ENCODE data around the gene STOX2. TPM values are rescaled to one million over a fixed set of nuclear protein-coding genes. Genes with fewer than 3 reads are reported as not detected.
"Not testable (repeated sequence)": the region's sequence is repeated elsewhere in the genome, so short reads cannot be mapped to it uniquely, and the experiment has no call there.

The STOX2 gene
- total RNA-seq, 2 donors from 2014 or later: 9.1 to 11.2 TPM

GRCh38 chr4:184032091-184032490 is 127.0 kb downstream of the STOX2 start:
- ATAC-seq: no peak
- DNase-seq: no peak
- intact Hi-C loops (cut with DNase I): no loop called here

- no peak for DNase-seq
- peak; percentile 44 to 86 for ATAC-seq
- intact Hi-C loops (cut with DNase I): no loop called here
Measured at GRCh38 chr4:184039963-184040383, 134.9 kb downstream of the STOX2 start.

- intact Hi-C loops (cut with DNase I): no loop called here
- DNase-seq (no peak), ATAC-seq (no peak)
Measured at GRCh38 chr4:184041156-184041555, 136.0 kb downstream of the STOX2 start.

- intact Hi-C loops (cut with DNase I): no loop called here
- DNase-seq (no peak), ATAC-seq (no peak)
Measured at GRCh38 chr4:184046148-184046547, 141.0 kb downstream of the STOX2 start.

- DNase-seq; intact Hi-C loops (cut with DNase I); ATAC-seq: not testable (repeated sequence)
Measured at GRCh38 chr4:184051262-184051661, 146.2 kb downstream of the STOX2 start.

GRCh38 chr4:184052616-184053015 is 147.5 kb downstream of the STOX2 start:
- ATAC-seq (no peak), DNase-seq (no peak)
- intact Hi-C loops (cut with DNase I): no loop called here

- no peak for ATAC-seq
- DNase-seq: no peak
- intact Hi-C loops (cut with DNase I): no loop called here
Measured at GRCh38 chr4:184053434-184053833, 148.3 kb downstream of the STOX2 start.

GRCh38 chr4:184056877-184057276 is 151.8 kb downstream of the STOX2 start:
- intact Hi-C loops (cut with DNase I): no loop called here
- no peak for ATAC-seq
- DNase-seq: no peak

- ATAC-seq (no peak), DNase-seq (no peak)
- intact Hi-C loops (cut with DNase I): no loop called here
Measured at GRCh38 chr4:184058026-184058425, 152.9 kb downstream of the STOX2 start.

GRCh38 chr4:184059099-184059498 is 154.0 kb downstream of the STOX2 start:
- intact Hi-C loops (cut with DNase I): no loop called here
- no peak for DNase-seq
- no peak for ATAC-seq

GRCh38 chr4:184061582-184061981 is 156.5 kb downstream of the STOX2 start:
- intact Hi-C loops (cut with DNase I): no loop called here
- DNase-seq (no peak), ATAC-seq (no peak)

GRCh38 chr4:184062769-184063168 is 157.7 kb downstream of the STOX2 start:
- ATAC-seq (no peak), DNase-seq (no peak)
- intact Hi-C loops (cut with DNase I): no loop called here

- intact Hi-C loops (cut with DNase I): no loop called here
- no peak for ATAC-seq
Measured at GRCh38 chr4:184064877-184065276, 159.8 kb downstream of the STOX2 start.

GRCh38 chr4:184066584-184067300 is 161.6 kb downstream of the STOX2 start:
- peak in 1 of 2 donors; percentile 65 for ATAC-seq
- no peak for DNase-seq
- intact Hi-C loops (cut with DNase I): no loop called here

More at GRCh38 chr4:184064877-184065276, 159.8 kb downstream of the STOX2 start:
- DNase-seq: no peak

GRCh38 chr4:184067931-184068554 is 162.9 kb downstream of the STOX2 start:
- ATAC-seq: no peak
- DNase-seq: no peak
- intact Hi-C loops (cut with DNase I): no loop called here

Other genes with a start within 250 kb of the STOX2 start
- gene RWDD4, start 246.1 kb upstream of the STOX2 start, total RNA-seq: 10 to 100 TPM; 14.7 to 16.6 TPM
- 10 to 100 TPM; 19.5 to 21.6 TPM for gene TRAPPC11, start 246.0 kb upstream of the STOX2 start, total RNA-seq

Measured in left cardiac atrium (tissue), 4 donors.